Activated T-helper 1 cell treated with anti-CD3 and anti-CD28 coated beads, Interleukin-12 subunit alpha, Interleukin-12 subunit beta, Interleukin-2, Interleukin-4 antibody, amounts not matched to agents 30 ng/mL and 10 ng/mL and 1 ng/mL, durations not matched to agents 14 hours and 24 hours and 36 hours (primary cell): ENCODE results near the gene HERPUD2. TPM values are rescaled to one million over a fixed set of nuclear protein-coding genes. Genes with fewer than 3 reads are reported as not detected.

ENCODE experiments used
- DNase-seq: peaks from one replicate; pipeline ENCODE4 v3.0.0; 2021; ENCODE audit warnings: low spot score
- H3K27ac Mint-ChIP-seq: one replicate; pipeline ENCODE4 v1.8.0; 2021; ENCODE audit warnings: mild to moderate bottlenecking, mixed read lengths
- H3K27me3 Mint-ChIP-seq: one replicate; pipeline ENCODE4 v1.8.0; 2022; ENCODE audit warnings: mild to moderate bottlenecking, moderate library complexity, mixed read lengths; ENCODE audit not compliant: insufficient read depth
- H3K36me3 Mint-ChIP-seq: one replicate; pipeline ENCODE4 v1.8.0; 2021; ENCODE audit warnings: low read depth, mixed read lengths
- H3K4me1 Mint-ChIP-seq: one replicate; pipeline ENCODE4 v1.8.0; 2021; ENCODE audit warnings: low read depth, mixed read lengths
- H3K4me3 Mint-ChIP-seq: one replicate; pipeline ENCODE4 v1.8.0; 2021; ENCODE audit warnings: mild to moderate bottlenecking, moderate library complexity, mixed read lengths
- H3K9me3 Mint-ChIP-seq: one replicate; pipeline ENCODE4 v1.8.0; 2021; ENCODE audit warnings: mixed read lengths
- intact Hi-C: fragments of 100-400 bp; cut with micrococcal nuclease; formaldehyde crosslinking; loops from one replicate; pipeline ENCODE4 v1.15.1; 2024
- total RNA-seq: library from RNA; stranded (reverse); gene quantifications from 2 replicates; pipeline ENCODE4 v1.2.3, GENCODE V29; 2022

Gene HERPUD2
- total RNA-seq: 24.7 and 24.8 TPM in 2 replicates

GRCh38 chr7:35694784-35695472 is at the start of gene HERPUD2:
Gene HERPUD2, minus strand, starts transcription at chr7:35695135. Its CDS starts 805 bp downstream, at chr7:35694330.
- peak within 1 kb of the TSS; percentile 99 for H3K4me3 Mint-ChIP-seq
- peaks cover 71% of the 10 kb centered on the region for H3K4me1 Mint-ChIP-seq
- intact Hi-C loops: loop anchor here (1.0 to 10.0 kb wide), 12 partner anchors 14 to 700 kb away; partner anchors contain the start of genes DPY19L1 and EEPD1
- H3K27me3 Mint-ChIP-seq: no peaks in the 10 kb centered on the region
- peak; percentile 88 for DNase-seq
- H3K9me3 Mint-ChIP-seq: no peaks in the 10 kb centered on the region
- H3K27ac Mint-ChIP-seq: peak within 1 kb of the TSS; percentile 98
- peaks cover 14% of the 10 kb centered on the region for H3K36me3 Mint-ChIP-seq

- peaks cover 4% of the 10 kb centered on the region for H3K9me3 Mint-ChIP-seq
- no peaks in the 10 kb centered on the region for H3K4me1 Mint-ChIP-seq
- no peak overlapping the region for H3K4me3 Mint-ChIP-seq
- no peak overlapping the region for H3K27ac Mint-ChIP-seq
- H3K36me3 Mint-ChIP-seq: no peaks in the 10 kb centered on the region
- H3K27me3 Mint-ChIP-seq: peaks cover 18% of the 10 kb centered on the region
- DNase-seq: no peak
- intact Hi-C loops: no loop called here
Observed at GRCh38 chr7:35738889-35739288, 44.0 kb upstream of the HERPUD2 start.

- peaks cover 13% of the 10 kb centered on the region for H3K4me1 Mint-ChIP-seq
- peaks cover 15% of the 10 kb centered on the region for H3K27me3 Mint-ChIP-seq
- H3K4me3 Mint-ChIP-seq: no peak overlapping the region
- intact Hi-C loops: no loop called here
- no peak overlapping the region for H3K27ac Mint-ChIP-seq
- no peak for DNase-seq
- no peaks in the 10 kb centered on the region for H3K36me3 Mint-ChIP-seq
- H3K9me3 Mint-ChIP-seq: no peaks in the 10 kb centered on the region
Observed at GRCh38 chr7:35736725-35737124, 41.8 kb upstream of the HERPUD2 start.

GRCh38 chr7:35735396-35735795 is 40.5 kb upstream of the HERPUD2 start:
- Mint-ChIP-seq H3K27me3 (peaks cover 10% of the 10 kb centered on the region), H3K27ac (no peak overlapping the region), H3K4me1 (peaks cover 17% of the 10 kb centered on the region), H3K4me3 (no peak overlapping the region), H3K36me3 (no peaks in the 10 kb centered on the region), H3K9me3 (no peaks in the 10 kb centered on the region)
- no peak for DNase-seq
- intact Hi-C loops: no loop called here

- intact Hi-C loops: no loop called here
- Mint-ChIP-seq H3K4me1 (peaks cover 30% of the 10 kb centered on the region), H3K4me3 (no peak overlapping the region), H3K27ac (no peak overlapping the region), H3K36me3 (no peaks in the 10 kb centered on the region), H3K9me3 (no peaks in the 10 kb centered on the region), H3K27me3 (peaks cover 6% of the 10 kb centered on the region)
- DNase-seq: no peak
Observed at GRCh38 chr7:35734001-35734483, 39.1 kb upstream of the HERPUD2 start.

GRCh38 chr7:35731349-35731748 is 36.4 kb upstream of the HERPUD2 start:
- intact Hi-C loops: no loop called here

GRCh38 chr7:35729061-35729783 is 34.3 kb upstream of the HERPUD2 start:
- intact Hi-C loops: loop anchor here (1.0 to 2.0 kb wide), 4 partner anchors 20 to 71 kb away; partner anchors contain the start of gene HERPUD2
- Mint-ChIP-seq H3K36me3 (no peaks in the 10 kb centered on the region), H3K9me3 (no peaks in the 10 kb centered on the region), H3K4me3 (peak overlapping the region; percentile 26), H3K27ac (peak overlapping the region; percentile 55), H3K4me1 (peaks cover 69% of the 10 kb centered on the region), H3K27me3 (peaks cover 6% of the 10 kb centered on the region)
- peak; percentile 19 for DNase-seq

More at GRCh38 chr7:35731349-35731748, 36.4 kb upstream of the HERPUD2 start:
- no peaks in the 10 kb centered on the region for H3K36me3 Mint-ChIP-seq
- H3K9me3 Mint-ChIP-seq: no peaks in the 10 kb centered on the region
- peaks cover 52% of the 10 kb centered on the region for H3K4me1 Mint-ChIP-seq
- H3K27ac Mint-ChIP-seq: no peak overlapping the region
- DNase-seq: no peak
- no peak overlapping the region for H3K4me3 Mint-ChIP-seq
- H3K27me3 Mint-ChIP-seq: peaks cover 6% of the 10 kb centered on the region

- Mint-ChIP-seq H3K9me3 (peaks cover under 1% of the 10 kb centered on the region), H3K27ac (peak overlapping the region; percentile 59), H3K4me1 (peaks cover 76% of the 10 kb centered on the region), H3K4me3 (peak overlapping the region; percentile 5), H3K36me3 (no peaks in the 10 kb centered on the region), H3K27me3 (peaks cover 6% of the 10 kb centered on the region)
- no peak for DNase-seq
- intact Hi-C loops: loop anchor here (1.0 to 2.0 kb wide), 4 partner anchors 19 to 72 kb away; partner anchors contain the start of gene HERPUD2
Observed at GRCh38 chr7:35728412-35729060, 33.6 kb upstream of the HERPUD2 start.

GRCh38 chr7:35727571-35727970 is 32.6 kb upstream of the HERPUD2 start:
- Mint-ChIP-seq H3K4me1 (peaks cover 82% of the 10 kb centered on the region), H3K36me3 (no peaks in the 10 kb centered on the region), H3K27ac (no peak overlapping the region), H3K9me3 (peaks cover 7% of the 10 kb centered on the region), H3K4me3 (peak overlapping the region; percentile 9), H3K27me3 (peaks cover 6% of the 10 kb centered on the region)
- intact Hi-C loops: no loop called here
- no peak for DNase-seq

- H3K27me3 Mint-ChIP-seq: peaks cover 1% of the 10 kb centered on the region
- H3K9me3 Mint-ChIP-seq: peaks cover 11% of the 10 kb centered on the region
- intact Hi-C loops: no loop called here
- H3K36me3 Mint-ChIP-seq: no peaks in the 10 kb centered on the region
- no peak overlapping the region for H3K27ac Mint-ChIP-seq
- no peak overlapping the region for H3K4me3 Mint-ChIP-seq
- no peak for DNase-seq
- H3K4me1 Mint-ChIP-seq: peaks cover 76% of the 10 kb centered on the region
Observed at GRCh38 chr7:35726654-35727053, 31.7 kb upstream of the HERPUD2 start.

- peak; percentile 48 for DNase-seq
- peak overlapping the region; percentile 28 for H3K4me3 Mint-ChIP-seq
- no peaks in the 10 kb centered on the region for H3K27me3 Mint-ChIP-seq
- H3K27ac Mint-ChIP-seq: peak overlapping the region; percentile 25
- peaks cover 72% of the 10 kb centered on the region for H3K4me1 Mint-ChIP-seq
- intact Hi-C loops: no loop called here
- H3K36me3 Mint-ChIP-seq: no peaks in the 10 kb centered on the region
- H3K9me3 Mint-ChIP-seq: peaks cover 11% of the 10 kb centered on the region
Observed at GRCh38 chr7:35725280-35725680, 30.3 kb upstream of the HERPUD2 start.

GRCh38 chr7:35723011-35723410 is 28.1 kb upstream of the HERPUD2 start:
- Mint-ChIP-seq H3K27ac (peak overlapping the region; percentile 56), H3K9me3 (peaks cover 11% of the 10 kb centered on the region), H3K27me3 (peaks cover 6% of the 10 kb centered on the region), H3K4me1 (peaks cover 49% of the 10 kb centered on the region), H3K4me3 (peak overlapping the region; percentile 24), H3K36me3 (no peaks in the 10 kb centered on the region)
- intact Hi-C loops: loop anchor here (1.0 to 5.0 kb wide), 4 partner anchors 14 to 394 kb away; no protein-coding TSS in a partner anchor
- DNase-seq: no peak
